Fibroblast of lung (primary cell): ENCODE data around the gene MRPL49.

Source experiments
- CTCF ChIP-seq, 2 donors: IDR thresholded peaks in 1 of 2; conservative IDR thresholded peaks in 1 of 2; 1 replicate in 1 of 2; 2 replicates in 1 of 2; pipeline ENCODE4 v1.5.1; 2011 to 2012; ENCODE audit warnings: low read length in 2 of 2, control low read depth in 1 of 2, inconsistent platforms in 1 of 2, low read depth in 1 of 2, mild to moderate bottlenecking in 1 of 2
- EZH2 ChIP-seq: IDR thresholded peaks from 2 replicates; pipeline ENCODE4 v1.5.1; 2012; ENCODE audit warnings: low read length, control low read depth, mild to moderate bottlenecking; ENCODE audit errors: missing control alignments

DNA sequence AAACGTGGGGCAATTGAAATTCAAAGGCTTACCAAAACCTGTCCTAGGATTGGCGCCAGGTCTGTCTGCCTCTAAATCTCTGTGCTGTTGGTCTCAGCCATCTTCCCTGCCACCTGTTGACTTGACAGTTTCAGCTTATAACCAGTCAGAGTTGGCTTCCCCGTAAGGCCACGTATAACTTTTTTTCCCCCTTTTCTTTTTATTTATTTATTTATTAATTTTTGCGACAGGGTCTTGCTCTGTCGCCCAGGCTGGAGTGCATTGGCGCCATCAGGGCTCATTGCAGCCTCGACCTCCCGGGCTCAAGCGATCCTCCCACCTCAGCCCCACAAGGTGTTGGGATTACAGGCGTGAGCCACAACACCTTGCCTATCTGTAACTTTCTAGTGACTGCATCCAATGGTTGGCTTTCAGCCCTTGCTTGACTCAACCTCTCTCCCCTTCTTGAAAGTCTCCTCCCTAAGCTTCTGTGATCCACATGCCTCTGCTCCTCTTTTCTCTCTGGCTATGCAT lies 13.6 kb downstream of the MRPL49 start:
- TF ChIP-seq CTCF (conservative IDR thresholded peaks at IDR 0.05 in 1 of 2, IDR thresholded peaks at IDR 0.05 in 1 of 2; ENCODE audit: low read depth in 1 of 2, low read length in 2 of 2) (no peak), EZH2 (no peak)
